K562 (cell line): Measurements from ENCODE around the gene PIGM.

Source experiments
- NCOA1 ChIP-seq: fragments of 450-650 bp; IDR thresholded peaks from 2 replicates; pipeline ENCODE4 v1.6.1; 2016; ENCODE audit warnings: low read depth
- NR3C1 ChIP-seq: sonication (generic); formaldehyde crosslinking; IDR thresholded peaks from 2 replicates; pipeline ENCODE4 v1.8.1; 2022; ENCODE audit warnings: missing genetic modification reagents

DNA sequence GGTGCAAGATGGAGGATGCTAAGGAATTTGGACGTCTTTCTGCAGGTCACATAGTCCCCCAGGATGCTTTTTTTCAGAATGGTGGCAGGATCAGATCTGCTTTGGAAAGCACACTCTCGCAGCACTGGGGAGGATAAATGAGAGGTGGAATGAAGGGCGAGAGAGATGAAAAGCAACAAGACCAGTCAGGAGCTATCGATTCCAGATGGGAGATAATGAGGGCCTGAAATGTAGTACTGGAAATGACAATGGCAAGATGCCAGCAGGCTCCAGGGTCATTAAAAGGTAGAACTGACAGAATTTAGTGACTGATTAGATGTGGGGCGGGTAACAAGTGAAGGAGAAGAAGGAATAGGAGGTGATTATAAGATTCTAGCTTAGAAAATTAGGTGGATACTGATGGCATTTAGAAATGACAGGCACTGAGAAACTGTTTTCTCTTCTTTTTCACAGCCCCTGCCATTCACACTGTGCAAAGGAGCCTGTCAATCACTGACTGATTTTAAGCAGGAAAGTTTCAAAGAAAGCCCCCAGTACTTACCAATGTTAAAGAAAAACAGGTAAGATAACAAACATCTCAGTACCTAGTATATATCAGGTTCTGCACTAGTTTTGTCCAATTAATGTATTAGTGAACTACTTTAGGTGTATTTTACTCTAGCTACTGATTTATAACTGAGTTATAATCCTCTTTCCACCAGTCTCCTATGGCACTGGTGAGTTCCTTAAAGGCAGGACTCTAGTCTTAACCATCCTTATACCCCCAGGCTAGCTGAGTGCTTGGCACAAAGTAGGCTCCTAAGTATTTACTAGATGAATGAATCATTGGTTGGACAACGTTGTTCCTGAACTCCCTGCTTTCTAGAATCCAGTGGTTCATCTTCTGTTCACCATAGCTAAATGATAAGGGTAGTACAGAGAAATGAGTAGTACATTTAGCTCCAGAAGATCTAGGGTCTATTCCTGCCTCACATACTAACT is 9.2 kb downstream of the PIGM start:
- TF ChIP-seq NR3C1 (CRISPR knock-in tag) (no peak), NCOA1 (no peak)
